Smooth muscle cell of the brain vasculature (primary cell): ENCODE measurements around the gene JSRP1.

ENCODE experiments used
- DNase-seq: peaks from one replicate; pipeline ENCODE4 v3.0.0-alpha.2; 2012; ENCODE audit warnings: low read depth, low spot score

JSRP1 gene

GRCh38 chr19:2266183-2266993 lies 10.2 kb upstream of the JSRP1 start:
- DNase-seq, result no peak

- no peak for DNase-seq
These were observed 5.4 kb upstream of the JSRP1 start for GRCh38 chr19:2261438-2262172.

GRCh38 chr19:2260341-2260805 lies 4.2 kb upstream of the JSRP1 start:
- DNase-seq, result no peak

GRCh38 chr19:2259336-2259735 lies 3.1 kb upstream of the JSRP1 start:
- DNase-seq, result no peak

GRCh38 chr19:2255112-2255845 lies 938 bp downstream of the JSRP1 start:
- no peak for DNase-seq

DNA sequence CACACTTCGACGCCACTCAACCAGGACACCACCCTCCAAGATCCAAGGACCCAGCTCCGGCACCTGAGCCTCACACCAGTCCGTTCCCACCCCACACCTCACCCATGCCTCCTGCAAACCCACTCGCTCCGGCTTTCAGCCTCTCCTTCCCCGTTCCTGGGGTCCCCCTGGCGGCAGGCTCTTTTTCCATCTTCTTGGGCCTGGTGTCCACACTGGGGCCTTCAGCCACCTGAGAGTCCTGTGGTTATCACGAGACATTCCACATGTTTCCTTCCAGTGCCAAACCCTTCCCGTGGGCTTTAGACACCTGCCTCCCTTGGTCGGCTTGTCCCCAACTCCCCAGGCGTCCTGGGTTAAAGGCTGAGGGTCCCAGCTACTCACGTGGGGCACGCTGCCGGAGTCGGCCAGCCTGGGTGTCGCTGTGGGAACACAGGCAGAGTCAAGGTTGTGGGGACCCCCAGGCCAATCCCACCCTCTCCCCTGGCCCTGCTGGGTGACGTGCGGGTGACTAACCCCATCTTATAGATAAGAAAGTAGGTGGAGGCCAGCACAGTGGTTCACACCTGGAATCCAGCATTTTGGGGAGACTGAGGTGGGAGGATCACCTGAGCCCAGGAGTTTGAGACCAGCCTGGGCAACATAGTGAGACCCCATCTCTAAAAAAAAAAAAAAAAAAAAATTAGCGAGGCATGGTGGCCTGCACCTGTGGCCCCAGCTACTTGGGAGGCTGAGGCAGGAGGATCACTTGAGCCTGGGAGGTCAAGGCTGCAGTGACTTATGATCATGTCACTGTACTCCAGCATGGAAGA lies 1.9 kb downstream of the JSRP1 start:
- DNase-seq, result no peak

DNA sequence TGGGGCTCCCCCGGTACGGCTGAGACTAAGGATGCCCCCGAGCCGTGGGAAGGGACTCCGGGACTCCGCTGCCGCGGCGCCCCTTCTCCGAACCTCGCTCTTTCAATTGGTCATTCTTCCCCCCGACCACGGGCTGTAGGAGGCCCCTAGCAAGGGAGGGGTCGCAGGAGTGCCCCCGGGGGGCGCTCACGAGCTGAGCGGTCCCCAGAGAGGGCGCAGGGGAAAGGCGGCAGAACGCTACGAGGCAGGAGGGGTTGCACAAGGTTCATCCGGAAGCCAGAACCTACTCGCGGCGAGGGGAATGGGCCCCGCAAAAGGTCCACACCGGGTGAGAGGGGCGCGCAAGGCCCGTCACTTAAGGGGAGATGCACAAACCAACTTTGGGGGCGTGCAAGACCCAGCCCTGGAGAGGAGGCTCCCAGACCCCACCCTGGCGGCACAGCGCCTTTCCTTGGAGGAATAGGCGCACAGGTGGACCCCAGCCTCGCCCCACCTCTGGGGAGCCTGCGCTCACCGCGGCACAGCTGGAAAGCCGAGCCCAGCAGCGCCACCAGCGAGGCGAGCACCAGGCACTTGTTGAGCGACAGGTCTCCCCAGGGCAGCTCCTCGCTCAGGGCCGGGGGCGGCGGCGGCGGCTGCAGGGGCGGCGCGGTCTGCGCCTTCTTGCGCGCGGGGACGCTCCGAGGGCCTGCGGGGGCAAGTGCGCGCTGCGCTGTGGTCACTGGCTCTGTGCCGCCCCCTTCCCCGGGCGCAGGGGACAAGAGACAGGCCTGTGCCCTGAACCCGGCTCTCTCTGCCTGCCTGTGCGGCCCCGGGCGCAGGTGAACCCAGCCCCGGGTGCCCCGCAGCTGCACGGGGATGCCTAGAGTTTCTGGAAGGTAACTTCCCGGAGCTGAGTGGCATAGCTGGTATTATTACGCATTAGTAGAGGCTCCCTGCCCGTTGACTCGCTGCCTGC lies 2.8 kb downstream of the JSRP1 start:
- DNase-seq, result no peak

- DNase-seq, result no peak
These were observed 3.5 kb downstream of the JSRP1 start for GRCh38 chr19:2252797-2253105.

DNA sequence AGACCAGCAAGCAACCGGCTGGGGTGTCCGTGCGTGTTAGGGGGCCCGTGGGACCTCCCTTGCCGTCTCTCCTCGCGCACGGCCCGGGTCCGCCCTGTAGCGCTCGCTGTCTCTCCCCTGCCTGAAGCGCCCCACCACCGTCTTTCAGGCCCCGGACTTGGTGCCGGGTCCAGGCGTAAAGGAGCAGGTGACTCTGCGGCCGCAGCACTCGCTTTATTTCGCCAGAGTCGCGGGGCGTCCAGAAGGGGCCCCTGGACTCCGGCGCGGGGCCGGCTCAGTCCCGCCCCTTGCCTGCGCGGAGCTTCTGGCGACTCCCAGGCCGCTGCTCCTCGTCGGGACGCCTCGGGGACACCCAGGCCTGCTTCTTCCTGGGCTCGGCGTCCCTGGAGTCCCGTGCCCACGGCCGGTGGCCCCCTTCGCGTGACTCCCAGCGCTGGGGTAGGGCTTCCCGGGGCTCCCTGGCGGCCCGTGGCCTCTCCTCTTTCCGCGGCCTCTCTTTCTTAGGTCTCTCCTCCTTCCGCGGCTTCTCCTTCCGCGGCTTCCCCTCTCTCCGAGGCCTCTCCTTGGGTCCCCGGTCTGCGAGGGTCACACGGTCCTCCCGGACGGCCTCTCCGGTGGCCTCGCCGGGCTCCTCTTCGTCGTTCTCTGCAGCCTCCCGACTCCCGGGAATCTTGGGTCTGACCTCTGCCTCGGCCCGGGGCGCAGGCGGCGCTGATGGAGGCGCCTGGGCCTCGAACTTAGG lies 4.0 kb downstream of the JSRP1 start:
- DNase-seq, result no peak

GRCh38 chr19:2251106-2252054 lies 4.8 kb downstream of the JSRP1 start:
- no peak for DNase-seq

GRCh38 chr19:2250766-2251105 lies 5.5 kb downstream of the JSRP1 start:
- no peak for DNase-seq

DNA sequence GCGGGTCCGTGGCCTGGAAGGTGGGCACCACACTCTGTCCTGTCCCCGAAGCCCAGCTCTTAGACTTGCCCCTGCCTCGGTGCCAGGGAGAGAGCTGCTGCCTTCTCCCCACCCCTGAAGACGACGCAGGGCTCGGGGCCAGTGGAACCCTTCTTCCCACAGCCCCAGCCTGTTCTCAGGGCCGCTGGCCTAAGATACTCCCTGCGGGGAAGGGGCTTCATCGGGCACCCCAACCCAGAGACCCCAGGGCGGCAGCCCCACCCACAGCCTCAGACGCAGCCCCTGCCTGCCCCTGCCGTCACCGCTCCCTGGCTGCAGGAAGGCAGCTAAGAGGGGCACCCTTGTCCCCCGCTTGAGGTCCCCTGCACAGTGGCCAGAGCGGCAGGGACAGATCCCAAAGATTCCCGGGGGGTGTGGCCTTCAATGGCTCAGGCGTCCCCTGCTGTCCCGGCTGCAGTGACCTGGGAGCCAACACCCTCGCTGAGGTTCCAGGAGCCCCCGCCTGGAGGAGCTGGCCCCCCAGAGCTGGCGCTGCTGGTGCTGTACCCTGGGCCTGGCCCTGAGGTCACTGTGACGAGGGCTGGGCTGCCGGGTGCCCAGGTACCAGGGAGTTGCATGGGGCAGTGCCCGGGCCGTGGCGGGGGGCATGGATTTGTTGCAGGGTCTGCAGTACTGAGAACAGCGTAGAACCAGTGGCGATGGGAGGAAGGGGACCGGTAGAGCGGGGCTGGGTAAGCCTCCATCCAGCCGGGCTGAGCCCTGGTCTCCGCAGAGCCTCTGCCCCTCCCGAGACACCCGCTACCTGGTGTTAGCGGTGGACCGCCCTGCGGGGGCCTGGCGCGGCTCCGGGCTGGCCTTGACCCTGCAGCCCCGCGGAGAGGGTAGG lies 6.1 kb downstream of the JSRP1 start:
- no peak for DNase-seq

- DNase-seq, result no peak
These were observed 7.0 kb downstream of the JSRP1 start, which contains the start of gene AMH for GRCh38 chr19:2249010-2249866. AMH (plus strand) TSS chr19:2249323; CDS start chr19:2249333, 10 bp downstream.

DNA sequence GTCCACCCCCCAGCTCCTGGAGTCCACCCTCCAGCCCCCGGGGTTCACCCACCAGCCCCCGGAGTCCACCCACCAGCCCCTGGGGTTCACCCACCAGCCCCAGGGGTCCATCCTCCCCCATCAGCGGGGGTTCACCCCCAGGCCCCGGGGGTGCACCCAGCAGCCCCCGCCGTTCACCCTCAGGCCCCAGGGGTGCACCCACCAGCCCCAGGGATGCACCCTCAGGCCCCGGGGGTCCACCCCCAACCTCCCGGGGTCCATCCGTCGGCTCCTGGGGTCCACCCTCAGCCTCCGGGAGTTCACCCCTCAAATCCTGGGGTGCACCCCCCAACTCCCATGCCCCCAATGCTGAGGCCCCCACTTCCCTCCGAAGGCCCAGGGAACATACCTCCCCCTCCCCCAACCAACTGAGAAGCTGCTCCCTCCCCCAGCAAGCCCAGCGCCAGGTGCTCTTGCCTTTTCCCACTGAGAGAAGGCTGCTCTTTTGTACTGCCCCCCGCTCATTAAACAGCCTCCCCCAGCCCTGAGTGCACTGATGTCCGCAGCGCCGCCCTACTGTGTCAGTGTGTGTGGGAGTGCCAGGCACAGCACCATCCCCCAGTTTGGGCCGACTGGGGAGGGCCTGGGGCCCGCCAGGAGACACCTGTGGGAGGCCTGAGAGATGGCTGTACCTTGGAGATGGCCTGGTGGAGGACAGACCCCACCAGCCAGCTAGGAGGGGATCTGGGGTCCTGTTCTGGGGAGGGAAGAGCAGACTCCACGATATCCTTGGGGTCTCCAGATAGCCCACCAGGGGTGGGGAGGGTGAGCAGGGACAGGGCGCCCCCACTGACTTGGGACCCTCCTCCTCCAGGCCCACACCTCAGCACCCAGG lies 7.8 kb downstream of the JSRP1 start:
- DNase-seq, result no peak

DNA sequence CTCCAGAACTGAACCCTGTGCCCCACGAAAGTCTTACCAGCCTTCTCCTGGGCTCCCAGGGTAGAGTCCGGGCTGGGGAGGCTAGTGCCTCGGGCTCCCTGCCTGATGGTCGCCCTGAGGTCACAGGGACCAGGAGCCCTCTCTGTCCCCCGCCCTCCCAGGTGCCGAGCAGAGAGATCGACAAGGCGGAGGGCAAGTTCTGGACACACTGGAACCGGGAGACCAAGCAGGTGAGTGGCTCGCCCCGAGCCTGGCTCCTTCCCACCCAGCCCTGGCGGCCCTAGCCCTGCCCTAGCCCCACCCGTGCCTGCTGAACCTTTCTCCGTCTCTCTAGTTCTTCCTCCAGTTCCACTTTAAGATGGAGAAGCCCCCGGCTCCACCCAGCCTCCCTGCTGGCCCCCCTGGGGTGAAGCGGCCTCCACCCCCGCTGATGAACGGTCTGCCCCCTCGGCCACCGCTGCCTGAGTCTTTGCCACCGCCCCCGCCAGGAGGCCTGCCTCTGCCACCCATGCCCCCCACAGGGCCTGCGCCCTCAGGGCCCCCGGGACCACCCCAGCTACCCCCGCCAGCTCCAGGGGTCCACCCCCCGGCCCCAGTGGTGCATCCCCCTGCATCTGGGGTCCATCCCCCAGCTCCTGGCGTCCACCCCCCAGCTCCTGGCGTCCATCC lies 8.7 kb downstream of the JSRP1 start:
- DNase-seq, result no peak
